ENCODE data around the gene SLC50A1. TPM values are rescaled to one million over a fixed set of nuclear protein-coding genes. Genes with fewer than 3 reads are reported as not detected.

SLC50A1 gene
- total and polyA plus RNA-seq, 2 donors (not counting 1 experiment from before 2014, with no cell fraction given), result 36.0 to 61.1 TPM

DNA sequence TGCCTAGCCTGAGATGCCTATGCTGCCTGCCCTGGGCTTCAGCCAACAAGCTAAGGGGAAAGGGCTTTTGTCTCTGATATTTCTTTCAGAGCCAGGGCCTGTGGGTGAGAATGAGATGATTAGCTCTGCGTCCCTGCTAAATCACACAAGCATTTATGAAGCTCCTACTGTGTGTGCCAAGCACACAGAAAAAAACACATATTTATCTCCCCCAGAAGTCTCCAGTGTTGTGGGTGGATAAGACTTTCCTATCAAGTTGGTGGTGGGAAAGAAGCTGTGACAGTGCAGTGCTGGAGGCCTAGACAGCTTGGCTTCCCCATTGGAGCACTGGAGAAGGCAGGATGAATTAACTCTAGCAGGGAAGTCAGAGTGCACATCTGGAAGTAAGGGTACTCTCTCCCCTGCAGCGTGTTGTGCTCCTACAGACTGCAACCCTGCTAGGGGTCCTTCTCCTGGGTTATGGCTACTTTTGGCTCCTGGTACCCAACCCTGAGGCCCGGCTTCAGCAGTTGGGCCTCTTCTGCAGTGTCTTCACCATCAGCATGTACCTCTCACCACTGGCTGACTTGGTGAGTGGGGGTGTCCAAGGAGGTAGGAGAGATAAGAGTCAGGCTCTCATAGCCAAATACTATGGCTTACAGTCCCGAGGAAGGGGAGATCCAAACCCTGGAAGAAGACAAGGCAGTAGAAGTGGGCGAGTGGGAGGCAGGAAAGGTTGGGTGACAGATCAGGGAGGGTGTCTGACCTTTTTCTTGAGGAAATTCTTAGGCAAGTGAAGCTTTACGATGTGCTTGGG is 1.7 kb downstream of the SLC50A1 start:
- peak overlapping the region; percentile 6 for H3K9ac ChIP-seq (ENCODE audit: insufficient read depth, low read length)
- no peak for DNase-seq (ENCODE audit: low read depth in 2 of 2)
- peaks cover 4% of the 10 kb centered on the region for H3K27me3 ChIP-seq (ENCODE audit: control insufficient read depth, insufficient read depth, low read length)
- peaks cover 22% of the 10 kb centered on the region for H3K79me2 ChIP-seq (ENCODE audit: control insufficient read depth, insufficient read depth, low read length)
- H3K9me3 ChIP-seq (ENCODE audit: control insufficient read depth, insufficient read depth, low read depth, low read length), result no peaks in the 10 kb centered on the region
- no peak for TF ChIP-seq EZH2 (IDR thresholded peaks at IDR 0.05; ENCODE audit: low read length, missing control alignments)
- TF ChIP-seq, protein P1, sequence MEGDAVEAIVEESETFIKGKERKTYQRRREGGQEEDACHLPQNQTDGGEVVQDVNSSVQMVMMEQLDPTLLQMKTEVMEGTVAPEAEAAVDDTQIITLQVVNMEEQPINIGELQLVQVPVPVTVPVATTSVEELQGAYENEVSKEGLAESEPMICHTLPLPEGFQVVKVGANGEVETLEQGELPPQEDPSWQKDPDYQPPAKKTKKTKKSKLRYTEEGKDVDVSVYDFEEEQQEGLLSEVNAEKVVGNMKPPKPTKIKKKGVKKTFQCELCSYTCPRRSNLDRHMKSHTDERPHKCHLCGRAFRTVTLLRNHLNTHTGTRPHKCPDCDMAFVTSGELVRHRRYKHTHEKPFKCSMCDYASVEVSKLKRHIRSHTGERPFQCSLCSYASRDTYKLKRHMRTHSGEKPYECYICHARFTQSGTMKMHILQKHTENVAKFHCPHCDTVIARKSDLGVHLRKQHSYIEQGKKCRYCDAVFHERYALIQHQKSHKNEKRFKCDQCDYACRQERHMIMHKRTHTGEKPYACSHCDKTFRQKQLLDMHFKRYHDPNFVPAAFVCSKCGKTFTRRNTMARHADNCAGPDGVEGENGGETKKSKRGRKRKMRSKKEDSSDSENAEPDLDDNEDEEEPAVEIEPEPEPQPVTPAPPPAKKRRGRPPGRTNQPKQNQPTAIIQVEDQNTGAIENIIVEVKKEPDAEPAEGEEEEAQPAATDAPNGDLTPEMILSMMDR (conservative IDR thresholded peaks at IDR 0.05 in 1 of 2, IDR thresholded peaks at IDR 0.05 in 1 of 2; ENCODE audit: low read depth in 1 of 2, low read length in 2 of 2), result no peak
- no peaks in the 10 kb centered on the region for H3K36me3 ChIP-seq (ENCODE audit: control insufficient read depth, insufficient read depth, low read length)
- peak overlapping the region; percentile 90 for H3K4me2 ChIP-seq (ENCODE audit: extremely low read depth, insufficient read depth, low read length)
- H3K4me1 ChIP-seq (ENCODE audit: control insufficient read depth, extremely low read depth, insufficient read depth, low read length), result peaks cover 18% of the 10 kb centered on the region
- no peak overlapping the region for H2AFZ ChIP-seq (ENCODE audit: low read length)
- H4K20me1 ChIP-seq (ENCODE audit: control insufficient read depth, extremely low read depth, insufficient read depth, low read length), result no peaks in the 10 kb centered on the region
- H3K27ac ChIP-seq (ENCODE audit: insufficient read depth, low read length), result no peak overlapping the region
- H3K4me3 ChIP-seq (replicated peaks in 1 of 4; ENCODE audit: control extremely low read depth in 1 of 4, insufficient read depth in 1 of 4, low read depth in 3 of 4, low read length in 4 of 4), result peak overlapping the region; percentile 41 to 81 (median 63)

GRCh38 chr1:155139895-155140629 is 4.4 kb downstream of the SLC50A1 start, which contains the start of gene DPM3:
Gene DPM3 (minus strand): TSS chr1:155140531. CDS start chr1:155140240, 291 bp downstream.
- no peaks in the 10 kb centered on the region for H4K20me1 ChIP-seq (ENCODE audit: control insufficient read depth, extremely low read depth, insufficient read depth, low read length)
- H2AFZ ChIP-seq (ENCODE audit: low read length), result peak within 1 kb of the TSS; percentile 95
- peaks cover 6% of the 10 kb centered on the region for H3K27me3 ChIP-seq (ENCODE audit: control insufficient read depth, insufficient read depth, low read length)
- peaks cover 22% of the 10 kb centered on the region for H3K79me2 ChIP-seq (ENCODE audit: control insufficient read depth, insufficient read depth, low read length)
- TF ChIP-seq, protein P1 (conservative IDR thresholded peaks at IDR 0.05 in 1 of 2, IDR thresholded peaks at IDR 0.05 in 1 of 2; ENCODE audit: low read depth in 1 of 2, low read length in 2 of 2), result no peak
- no peak for TF ChIP-seq EZH2 (IDR thresholded peaks at IDR 0.05; ENCODE audit: low read length, missing control alignments)
- H3K4me1 ChIP-seq (ENCODE audit: control insufficient read depth, extremely low read depth, insufficient read depth, low read length), result peaks cover 11% of the 10 kb centered on the region
- DNase-seq (ENCODE audit: low read depth in 2 of 2), result peak; percentile 76 to 78
- H3K27ac ChIP-seq (ENCODE audit: insufficient read depth, low read length), result peak within 1 kb of the TSS; percentile 86
- no peaks in the 10 kb centered on the region for H3K9me3 ChIP-seq (ENCODE audit: control insufficient read depth, insufficient read depth, low read depth, low read length)
- H3K9ac ChIP-seq (ENCODE audit: insufficient read depth, low read length), result peak within 1 kb of the TSS; percentile 77
- H3K4me2 ChIP-seq (ENCODE audit: extremely low read depth, insufficient read depth, low read length), result peak within 1 kb of the TSS; percentile 87
- peak within 1 kb of the TSS; percentile 79 to 98 (median 90) for H3K4me3 ChIP-seq (replicated peaks in 1 of 4; ENCODE audit: control extremely low read depth in 1 of 4, insufficient read depth in 1 of 4, low read depth in 3 of 4, low read length in 4 of 4)
- H3K36me3 ChIP-seq (ENCODE audit: control insufficient read depth, insufficient read depth, low read length), result no peaks in the 10 kb centered on the region

GRCh38 chr1:155140630-155140953 is 4.9 kb downstream of the SLC50A1 start:
- DNase-seq (ENCODE audit: low read depth in 2 of 2), result no peak
- Histone ChIP-seq H3K4me3 (replicated peaks in 1 of 4; ENCODE audit: control extremely low read depth in 1 of 4, insufficient read depth in 1 of 4, low read depth in 3 of 4, low read length in 4 of 4) (peak overlapping the region; percentile 79 to 98 (median 90)), H3K79me2 (ENCODE audit: control insufficient read depth, insufficient read depth, low read length) (peaks cover 22% of the 10 kb centered on the region), H3K9me3 (ENCODE audit: control insufficient read depth, insufficient read depth, low read depth, low read length) (no peaks in the 10 kb centered on the region), H4K20me1 (ENCODE audit: control insufficient read depth, extremely low read depth, insufficient read depth, low read length) (no peaks in the 10 kb centered on the region), H3K36me3 (ENCODE audit: control insufficient read depth, insufficient read depth, low read length) (no peaks in the 10 kb centered on the region), H2AFZ (ENCODE audit: low read length) (peak overlapping the region; percentile 95), H3K27me3 (ENCODE audit: control insufficient read depth, insufficient read depth, low read length) (peaks cover 6% of the 10 kb centered on the region), H3K4me1 (ENCODE audit: control insufficient read depth, extremely low read depth, insufficient read depth, low read length) (peaks cover 11% of the 10 kb centered on the region), H3K27ac (ENCODE audit: insufficient read depth, low read length) (no peak overlapping the region), H3K9ac (ENCODE audit: insufficient read depth, low read length) (no peak overlapping the region), H3K4me2 (ENCODE audit: extremely low read depth, insufficient read depth, low read length) (peak overlapping the region; percentile 78)
- TF ChIP-seq EZH2 (IDR thresholded peaks at IDR 0.05; ENCODE audit: low read length, missing control alignments), result no peak
- TF ChIP-seq, protein P1 (conservative IDR thresholded peaks at IDR 0.05 in 1 of 2, IDR thresholded peaks at IDR 0.05 in 1 of 2; ENCODE audit: low read depth in 1 of 2, low read length in 2 of 2), result no peak
